Panc1 (cell line): ENCODE data around the gene ZNF470. TPM values are rescaled to one million over a fixed set of nuclear protein-coding genes. Genes with fewer than 3 reads are reported as not detected.

ENCODE experiments used
- ATAC-seq: fragments of 200-7000 bp; cut with Tn5 transposase; 2 replicates; pipeline ENCODE4 v1.9.1; 2020; ENCODE audit warnings: mild to moderate bottlenecking, moderate library complexity
- BruUV-seq: library from RNA; stranded (reverse); fragments of 400-500 nt; replicated peaks from 2 replicates; lab custom pipeline; 2021; lab: Mats Ljungman, UMichigan
- CTCF ChIA-PET: fragments of 300-600 bp; sonication (Branson Sonifier 250); formaldehyde crosslinking; loops from one replicate; lab custom pipeline; 2022; ENCODE audit warnings: antibody characterized with exemption; lab: Charles Lee
- POLR2A ChIA-PET: fragments of 300-600 bp; sonication (Branson Sonifier 250); formaldehyde crosslinking; loops from one replicate; lab custom pipeline; 2022; ENCODE audit warnings: antibody characterized with exemption; lab: Charles Lee
- DNase-seq: peaks from one replicate; pipeline ENCODE4 v3.0.0-alpha.2; 2010; ENCODE audit warnings: low read depth, low spot score
- H3K27ac ChIP-seq: 2 replicates; pipeline ENCODE4 v1.5.1; 2011; ENCODE audit warnings: mild to moderate bottlenecking, low read length, inconsistent platforms
- H3K27me3 ChIP-seq: fragments of 200-500 bp; sonication (Bioruptor generic); 2 replicates; pipeline ENCODE4 v1.6.0; 2014; ENCODE audit warnings: low read length, inconsistent platforms; ENCODE audit not compliant: control insufficient read depth, insufficient read depth
- H3K36me3 ChIP-seq: fragments of 200-500 bp; sonication (Bioruptor generic); 2 replicates; pipeline ENCODE4 v1.5.1; 2014; ENCODE audit warnings: inconsistent platforms, mild to moderate bottlenecking, low read length, moderate library complexity; ENCODE audit not compliant: control insufficient read depth, insufficient read depth
- H3K4me1 ChIP-seq: 2 replicates; pipeline ENCODE4 v1.5.1; 2011; ENCODE audit warnings: inconsistent platforms, mild to moderate bottlenecking, low read length, moderate library complexity; ENCODE audit not compliant: control insufficient read depth, insufficient read depth
- H3K4me3 ChIP-seq, 2 experiments: 2 replicates each; pipeline ENCODE4 v1.5.1; 2011 to 2012; ENCODE audit warnings: low read depth in 2 of 2, low read length in 2 of 2, mild to moderate bottlenecking in 2 of 2, inconsistent platforms in 1 of 2, moderate library complexity in 1 of 2
- H3K9me3 ChIP-seq: fragments of 200-500 bp; sonication (Bioruptor generic); 2 replicates; pipeline ENCODE4 v1.5.1; 2014; ENCODE audit warnings: low read depth, mild to moderate bottlenecking, inconsistent platforms, low read length, moderate library complexity; ENCODE audit not compliant: control insufficient read depth, insufficient read depth
- POLR2AphosphoS5 ChIP-seq: IDR thresholded peaks from 2 replicates; pipeline ENCODE4 v1.6.1; 2012; ENCODE audit warnings: mild to moderate bottlenecking, low read depth, low read length, moderate library complexity
- in situ Hi-C: cut with HindIII; loops from 2 replicates; pipeline ENCODE4 v1.10.0; 2016; ENCODE audit warnings: low sequenced_read_pairs, low pct_unique_long_range_greater_than_20kb
- intact Hi-C: fragments of 100-400 bp; cut with micrococcal nuclease; formaldehyde crosslinking; loops from one replicate; pipeline ENCODE4 v1.10.0; 2022; ENCODE audit not compliant: unreplicated experiment
- total RNA-seq: library from RNA; stranded (reverse); gene quantifications from one replicate; pipeline ENCODE4 v1.2.1, GENCODE V29; 2021; ENCODE audit not compliant: unreplicated experiment
- TF ChIP-seq, protein P1 (sequence below), 2 experiments: IDR thresholded peaks; 2 replicates each; pipeline ENCODE4 v1.6.1; 2011 to 2012; ENCODE audit warnings: low read depth in 2 of 2, control low read depth in 1 of 2, low read length in 1 of 2, mild to moderate bottlenecking in 1 of 2, moderate library complexity in 1 of 2; ENCODE audit not compliant: insufficient read depth in 1 of 2

ZNF470 gene
- total RNA-seq, 1 experiment from 2014 or later: not detected

DNA sequence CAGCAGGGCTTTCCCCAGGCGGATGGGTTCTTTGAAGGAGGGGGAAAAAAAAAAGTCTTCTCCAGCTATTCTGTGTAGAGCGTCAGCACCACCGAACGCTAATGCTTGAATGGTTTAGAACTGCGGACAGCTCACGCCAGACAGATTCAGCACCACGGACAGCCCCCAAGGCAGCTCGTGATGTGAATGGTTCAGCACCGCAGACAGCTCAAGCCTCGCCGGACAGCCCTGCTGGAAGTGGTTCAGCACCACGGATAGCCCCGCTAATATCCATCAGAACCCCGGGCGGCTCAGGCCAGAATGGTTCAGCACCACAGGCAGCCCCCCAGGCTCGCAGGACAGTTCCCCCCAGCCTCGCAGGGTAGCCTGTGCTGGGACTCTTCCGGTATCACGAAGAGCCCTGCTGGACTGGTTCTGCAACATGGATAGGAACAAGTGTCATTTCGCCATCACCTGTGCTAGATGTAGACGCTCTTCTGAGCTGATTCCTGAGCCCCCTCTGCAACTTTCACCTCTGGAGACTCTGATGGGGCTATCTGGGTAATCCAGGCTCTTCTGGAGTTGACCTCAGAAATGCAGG, 70.8 kb downstream of the ZNF470 start:
- Histone ChIP-seq H3K4me1 (no peaks in the 10 kb centered on the region), H3K9me3 (peaks cover 7% of the 10 kb centered on the region; the same call in 1 of the 2 replicates), H3K4me3 (no peak overlapping the region), H3K27ac (no peak overlapping the region), H3K36me3 (no peaks in the 10 kb centered on the region), H3K27me3 (no peaks in the 10 kb centered on the region)
- ChIA-PET CTCF (no interaction called here), POLR2A (no interaction called here)
- TF ChIP-seq, protein P1, sequence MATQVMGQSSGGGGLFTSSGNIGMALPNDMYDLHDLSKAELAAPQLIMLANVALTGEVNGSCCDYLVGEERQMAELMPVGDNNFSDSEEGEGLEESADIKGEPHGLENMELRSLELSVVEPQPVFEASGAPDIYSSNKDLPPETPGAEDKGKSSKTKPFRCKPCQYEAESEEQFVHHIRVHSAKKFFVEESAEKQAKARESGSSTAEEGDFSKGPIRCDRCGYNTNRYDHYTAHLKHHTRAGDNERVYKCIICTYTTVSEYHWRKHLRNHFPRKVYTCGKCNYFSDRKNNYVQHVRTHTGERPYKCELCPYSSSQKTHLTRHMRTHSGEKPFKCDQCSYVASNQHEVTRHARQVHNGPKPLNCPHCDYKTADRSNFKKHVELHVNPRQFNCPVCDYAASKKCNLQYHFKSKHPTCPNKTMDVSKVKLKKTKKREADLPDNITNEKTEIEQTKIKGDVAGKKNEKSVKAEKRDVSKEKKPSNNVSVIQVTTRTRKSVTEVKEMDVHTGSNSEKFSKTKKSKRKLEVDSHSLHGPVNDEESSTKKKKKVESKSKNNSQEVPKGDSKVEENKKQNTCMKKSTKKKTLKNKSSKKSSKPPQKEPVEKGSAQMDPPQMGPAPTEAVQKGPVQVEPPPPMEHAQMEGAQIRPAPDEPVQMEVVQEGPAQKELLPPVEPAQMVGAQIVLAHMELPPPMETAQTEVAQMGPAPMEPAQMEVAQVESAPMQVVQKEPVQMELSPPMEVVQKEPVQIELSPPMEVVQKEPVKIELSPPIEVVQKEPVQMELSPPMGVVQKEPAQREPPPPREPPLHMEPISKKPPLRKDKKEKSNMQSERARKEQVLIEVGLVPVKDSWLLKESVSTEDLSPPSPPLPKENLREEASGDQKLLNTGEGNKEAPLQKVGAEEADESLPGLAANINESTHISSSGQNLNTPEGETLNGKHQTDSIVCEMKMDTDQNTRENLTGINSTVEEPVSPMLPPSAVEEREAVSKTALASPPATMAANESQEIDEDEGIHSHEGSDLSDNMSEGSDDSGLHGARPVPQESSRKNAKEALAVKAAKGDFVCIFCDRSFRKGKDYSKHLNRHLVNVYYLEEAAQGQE (IDR thresholded peaks at IDR 0.05; ENCODE audit: insufficient read depth in 1 of 2, low read depth in 2 of 2, low read length in 1 of 2): peak; percentile 96 to 98
- no peak for TF ChIP-seq POLR2AphosphoS5
- 0 out of 2 replicates have a peak, but pooled peaks have one; percentile 53 for ATAC-seq
- no peak for DNase-seq
- no TSS peak for BruUV-seq
- intact Hi-C loops (no loop called here), in situ Hi-C loops (no loop called here)

Other genes starting within 250 kb of the ZNF470 start
- gene ZNF582, start 173.9 kb upstream of the ZNF470 start, total RNA-seq: 2.0 TPM
- gene ZNF583, start 163.1 kb upstream of the ZNF470 start, total RNA-seq: 6.1 TPM
- not detected for gene ZNF667, start 90.1 kb upstream of the ZNF470 start, total RNA-seq
- gene ZNF471, start 59.6 kb upstream of the ZNF470 start, total RNA-seq: not detected
- gene ZFP28, start 28.5 kb upstream of the ZNF470 start, total RNA-seq: not detected
- 6.3 TPM for gene ZNF71, start 27.8 kb downstream of the ZNF470 start, total RNA-seq
- 0.28 TPM for gene SMIM17, start 75.7 kb downstream of the ZNF470 start, total RNA-seq
- gene ZNF835, start 104.3 kb downstream of the ZNF470 start, total RNA-seq: not detected